Caco-2 (cell line): ENCODE data around the gene OR5AN1. TPM values are rescaled to one million over a fixed set of nuclear protein-coding genes. Genes with fewer than 3 reads are reported as not detected.
"Not testable (repeated sequence)": the region's sequence is repeated elsewhere in the genome, so short reads cannot be mapped to it uniquely, and the experiment has no call there.

ENCODE experiments used
- BruUV-seq: library from RNA; stranded (reverse); fragments of 400-500 nt; replicated peaks from 2 replicates; lab custom pipeline; 2021; lab: Mats Ljungman, UMichigan
- CTCF ChIA-PET: fragments of 300-600 bp; sonication (Branson Sonifier 250); formaldehyde crosslinking; loops from one replicate; lab custom pipeline; 2022; ENCODE audit warnings: antibody characterized with exemption; lab: Charles Lee
- POLR2A ChIA-PET: fragments of 300-600 bp; sonication (Branson Sonifier 250); formaldehyde crosslinking; loops from one replicate; lab custom pipeline; 2022; ENCODE audit warnings: antibody characterized with exemption; lab: Charles Lee
- DNase-seq, 2 experiments: peaks; one replicate each; pipeline versions ENCODE4 v3.0.0 to v3.0.0-alpha.2; 2020 to 2022
- H3K27me3 ChIP-seq: replicated peaks from 2 replicates; pipeline ENCODE4 v1.6.0; 2011; ENCODE audit warnings: low read length; ENCODE audit not compliant: control insufficient read depth, insufficient read depth
- H3K36me3 ChIP-seq: 2 replicates; pipeline ENCODE4 v1.5.1; 2011; ENCODE audit warnings: low read length; ENCODE audit not compliant: control insufficient read depth, insufficient read depth
- H3K4me1 ChIP-seq: fragments of 250-450 bp; sonication (Bioruptor Pico); 2 replicates; pipeline ENCODE4 v1.5.1; 2020; ENCODE audit warnings: mild to moderate bottlenecking
- H3K4me3 ChIP-seq: 2 replicates; pipeline ENCODE4 v1.5.1; 2011; ENCODE audit warnings: low read depth, mild to moderate bottlenecking, control low read depth, low read length
- H3K9me3 ChIP-seq: fragments of 250-450 bp; sonication (Bioruptor Pico); 2 replicates; pipeline ENCODE4 v1.5.1; 2020; ENCODE audit warnings: mild to moderate bottlenecking, moderate library complexity
- H3K27ac Mint-ChIP-seq: one replicate; pipeline ENCODE4 v1.8.0; 2022; ENCODE audit warnings: mixed read lengths; ENCODE audit not compliant: unreplicated experiment
- H3K27me3 Mint-ChIP-seq: one replicate; pipeline ENCODE4 v1.8.0; 2022; ENCODE audit warnings: mixed read lengths; ENCODE audit not compliant: insufficient read depth, unreplicated experiment
- H3K36me3 Mint-ChIP-seq: one replicate; pipeline ENCODE4 v1.8.0; 2022; ENCODE audit warnings: mild to moderate bottlenecking, mixed read lengths; ENCODE audit not compliant: insufficient read depth, unreplicated experiment
- H3K4me1 Mint-ChIP-seq: one replicate; pipeline ENCODE4 v1.8.0; 2022; ENCODE audit warnings: low read depth, mixed read lengths; ENCODE audit not compliant: unreplicated experiment
- H3K4me3 Mint-ChIP-seq: one replicate; pipeline ENCODE4 v1.8.0; 2022; ENCODE audit warnings: mild to moderate bottlenecking, moderate library complexity, mixed read lengths; ENCODE audit not compliant: unreplicated experiment
- H3K9me3 Mint-ChIP-seq: one replicate; pipeline ENCODE4 v1.8.0; 2022; ENCODE audit warnings: mixed read lengths; ENCODE audit not compliant: unreplicated experiment
- intact Hi-C: fragments of 100-400 bp; cut with micrococcal nuclease; formaldehyde crosslinking; loops from one replicate; pipeline ENCODE4 v1.10.0; 2022; ENCODE audit not compliant: unreplicated experiment
- total RNA-seq: library from RNA; stranded (reverse); gene quantifications from 2 replicates; pipeline ENCODE4 v1.2.3, GENCODE V29; 2022
- TF ChIP-seq, protein P1 (sequence below), 2 experiments: fragments of 200-600 bp in 1 of 2; IDR thresholded peaks; 1 replicate in 1 of 2; 2 replicates in 1 of 2; pipeline versions ENCODE4 v1.5.1 to v1.8.0; 2011 to 2022; ENCODE audit warnings: antibody characterized with exemption in 1 of 2, control low read depth in 1 of 2, inconsistent platforms in 1 of 2, low read depth in 1 of 2, low read length in 1 of 2, mild to moderate bottlenecking in 1 of 2, moderate library complexity in 1 of 2; ENCODE audit not compliant: insufficient read depth in 1 of 2, severe bottlenecking in 1 of 2, unreplicated experiment in 1 of 2

The OR5AN1 gene
- total RNA-seq, 1 experiment from 2014 or later: not detected

GRCh38 chr11:59358020-59358419 is 675 bp upstream of the OR5AN1 start:
- intact Hi-C loops: no loop called here
- no TSS peak for BruUV-seq
- TF ChIP-seq, protein P1, sequence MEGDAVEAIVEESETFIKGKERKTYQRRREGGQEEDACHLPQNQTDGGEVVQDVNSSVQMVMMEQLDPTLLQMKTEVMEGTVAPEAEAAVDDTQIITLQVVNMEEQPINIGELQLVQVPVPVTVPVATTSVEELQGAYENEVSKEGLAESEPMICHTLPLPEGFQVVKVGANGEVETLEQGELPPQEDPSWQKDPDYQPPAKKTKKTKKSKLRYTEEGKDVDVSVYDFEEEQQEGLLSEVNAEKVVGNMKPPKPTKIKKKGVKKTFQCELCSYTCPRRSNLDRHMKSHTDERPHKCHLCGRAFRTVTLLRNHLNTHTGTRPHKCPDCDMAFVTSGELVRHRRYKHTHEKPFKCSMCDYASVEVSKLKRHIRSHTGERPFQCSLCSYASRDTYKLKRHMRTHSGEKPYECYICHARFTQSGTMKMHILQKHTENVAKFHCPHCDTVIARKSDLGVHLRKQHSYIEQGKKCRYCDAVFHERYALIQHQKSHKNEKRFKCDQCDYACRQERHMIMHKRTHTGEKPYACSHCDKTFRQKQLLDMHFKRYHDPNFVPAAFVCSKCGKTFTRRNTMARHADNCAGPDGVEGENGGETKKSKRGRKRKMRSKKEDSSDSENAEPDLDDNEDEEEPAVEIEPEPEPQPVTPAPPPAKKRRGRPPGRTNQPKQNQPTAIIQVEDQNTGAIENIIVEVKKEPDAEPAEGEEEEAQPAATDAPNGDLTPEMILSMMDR (IDR thresholded peaks at IDR 0.05; ENCODE audit: insufficient read depth in 1 of 2, low read depth in 1 of 2, low read length in 1 of 2, severe bottlenecking in 1 of 2, unreplicated experiment in 1 of 2): no peak
- no peaks in the 10 kb centered on the region for H3K27me3 ChIP-seq
- H3K36me3 ChIP-seq: no peaks in the 10 kb centered on the region
- Mint-ChIP-seq H3K27me3 (peaks cover 5% of the 10 kb centered on the region), H3K4me3 (no peak overlapping the region), H3K36me3 (no peaks in the 10 kb centered on the region), H3K27ac (no peak overlapping the region), H3K4me1 (no peaks in the 10 kb centered on the region), H3K9me3 (no peaks in the 10 kb centered on the region)
- POLR2A ChIA-PET: no interaction called here
- no peak overlapping the region for H3K4me3 ChIP-seq
- no peak for DNase-seq
- CTCF ChIA-PET: no interaction called here
- H3K9me3 ChIP-seq: no peaks in the 10 kb centered on the region
- H3K4me1 ChIP-seq: no peaks in the 10 kb centered on the region

GRCh38 chr11:59365232-59366018 is 6.7 kb downstream of the OR5AN1 start:
- no peaks in the 10 kb centered on the region for H3K9me3 Mint-ChIP-seq
- intact Hi-C loops: no loop called here
- H3K4me3 Mint-ChIP-seq: no peak overlapping the region
- POLR2A ChIA-PET: no interaction called here
- BruUV-seq: no TSS peak
- Histone ChIP-seq H3K9me3 (no peaks in the 10 kb centered on the region), H3K27me3 (no peaks in the 10 kb centered on the region), H3K4me1 (no peaks in the 10 kb centered on the region), H3K4me3 (no peak overlapping the region), H3K36me3 (no peaks in the 10 kb centered on the region)
- H3K36me3 Mint-ChIP-seq: no peaks in the 10 kb centered on the region
- TF ChIP-seq, protein P1 (IDR thresholded peaks at IDR 0.05; ENCODE audit: insufficient read depth in 1 of 2, low read depth in 1 of 2, low read length in 1 of 2, severe bottlenecking in 1 of 2, unreplicated experiment in 1 of 2): no peak
- CTCF ChIA-PET: no interaction called here
- no peak overlapping the region for H3K27ac Mint-ChIP-seq
- DNase-seq: no peak
- H3K4me1 Mint-ChIP-seq: no peaks in the 10 kb centered on the region
- H3K27me3 Mint-ChIP-seq: peaks cover 2% of the 10 kb centered on the region

DNA sequence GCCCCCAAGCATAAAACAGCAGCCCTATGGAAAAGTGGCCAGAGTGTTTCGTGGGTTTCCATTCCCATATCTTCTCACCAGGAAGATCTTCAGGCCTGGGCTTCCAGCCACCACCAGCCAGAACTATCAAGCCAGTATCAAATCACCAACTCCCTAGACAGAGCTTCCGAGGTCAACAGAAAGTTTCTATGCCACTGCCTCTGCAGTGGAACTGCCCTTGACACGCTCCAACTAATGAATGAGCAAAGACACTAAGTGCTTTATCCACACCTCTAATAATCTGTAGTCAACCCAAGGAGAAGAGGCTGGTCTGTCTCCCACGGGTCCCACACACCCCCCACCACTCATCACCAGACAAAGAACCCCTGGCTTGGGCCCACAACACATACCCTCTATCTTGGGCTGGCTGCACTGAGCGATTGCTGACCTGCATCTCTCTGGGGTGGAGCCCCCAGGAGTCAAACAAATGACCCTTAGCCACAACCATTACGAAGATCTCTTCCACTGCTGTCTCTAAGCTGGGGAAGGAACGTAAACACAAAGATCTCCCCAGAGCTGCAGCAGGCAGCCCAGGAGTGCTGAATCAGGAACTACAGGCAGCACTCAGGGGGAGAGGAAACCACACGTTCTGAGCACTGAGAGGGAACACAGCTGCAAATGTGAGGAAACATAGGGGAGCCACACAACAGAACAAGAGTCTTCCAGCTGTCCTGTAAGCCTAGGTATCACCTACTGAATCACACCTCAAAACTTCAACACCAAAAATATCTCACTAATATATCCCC is 9.7 kb downstream of the OR5AN1 start:
- ChIA-PET POLR2A (no interaction called here), CTCF (no interaction called here)
- no peak overlapping the region for H3K4me3 ChIP-seq
- BruUV-seq: no TSS peak
- TF ChIP-seq, protein P1 (IDR thresholded peaks at IDR 0.05; ENCODE audit: insufficient read depth in 1 of 2, low read depth in 1 of 2, low read length in 1 of 2, severe bottlenecking in 1 of 2, unreplicated experiment in 1 of 2): no peak
- H3K9me3 Mint-ChIP-seq: peaks cover 9% of the 10 kb centered on the region
- H3K9me3 ChIP-seq: no peaks in the 10 kb centered on the region
- DNase-seq: no peak
- H3K4me3 Mint-ChIP-seq: no peak overlapping the region
- no peaks in the 10 kb centered on the region for H3K36me3 Mint-ChIP-seq
- no peak overlapping the region for H3K27ac Mint-ChIP-seq
- intact Hi-C loops: no loop called here
- no peaks in the 10 kb centered on the region for H3K4me1 ChIP-seq
- no peaks in the 10 kb centered on the region for H3K27me3 ChIP-seq
- peaks cover 2% of the 10 kb centered on the region for H3K27me3 Mint-ChIP-seq
- no peaks in the 10 kb centered on the region for H3K36me3 ChIP-seq
- H3K4me1 Mint-ChIP-seq: no peaks in the 10 kb centered on the region

DNA sequence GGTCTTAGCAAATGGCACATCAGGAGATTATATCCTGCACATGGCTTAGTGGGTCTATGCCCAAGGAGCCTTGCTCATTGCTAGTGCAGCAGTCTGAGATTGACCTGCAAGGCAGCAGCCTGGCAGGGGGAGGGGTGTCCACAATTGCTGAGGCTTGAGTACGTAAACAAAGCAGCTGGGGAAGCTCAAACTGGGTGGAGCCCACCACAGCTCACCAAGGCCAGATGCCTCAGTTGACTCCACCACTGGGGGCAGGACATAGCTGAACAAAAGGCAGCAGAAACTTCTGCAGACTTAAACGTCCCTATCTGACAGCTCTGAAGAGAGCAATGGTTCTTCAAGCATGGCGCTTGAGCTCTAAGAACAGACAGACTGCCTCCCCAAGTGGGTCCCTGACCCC is 13.6 kb downstream of the OR5AN1 start:
- H3K36me3 Mint-ChIP-seq, POLR2A ChIA-PET, H3K4me3 Mint-ChIP-seq, H3K4me1 ChIP-seq, H3K4me3 ChIP-seq, H3K27me3 ChIP-seq, H3K4me1 Mint-ChIP-seq, DNase-seq, H3K27ac Mint-ChIP-seq, H3K36me3 ChIP-seq, H3K9me3 ChIP-seq, H3K27me3 Mint-ChIP-seq, intact Hi-C loops, CTCF ChIA-PET, BruUV-seq: not testable (repeated sequence)
- H3K9me3 Mint-ChIP-seq: peaks cover 12% of the 10 kb centered on the region
